Esophagus muscularis mucosa (tissue), 4 donors: ENCODE data around the gene PHIP. TPM values are rescaled to one million over a fixed set of nuclear protein-coding genes. Genes with fewer than 3 reads are reported as not detected.

Source experiments
- DNase-seq: peaks from one replicate; pipeline ENCODE4 v3.0.0-alpha.2; 2017; ENCODE audit errors: extremely low spot score
- H3K27ac ChIP-seq, 4 donors: fragments of 200-600 bp; sonication (generic); replicated peaks in 1 of 4; 1 replicate in 3 of 4; 2 replicates in 1 of 4; pipeline ENCODE4 v1.5.1; 2016 to 2019; ENCODE audit warnings: mild to moderate bottlenecking in 1 of 4
- H3K27me3 ChIP-seq, 4 donors: fragments of 200-600 bp; sonication (generic); one replicate each; pipeline versions ENCODE4 v1.5.1 to v1.6.0; 2016 to 2019
- H3K36me3 ChIP-seq, 4 donors: fragments of 200-600 bp; sonication (generic); one replicate each; pipeline ENCODE4 v1.5.1; 2016 to 2019
- H3K4me1 ChIP-seq, 4 donors: fragments of 200-600 bp; sonication (generic); one replicate each; pipeline ENCODE4 v1.5.1; 2016 to 2019
- H3K4me3 ChIP-seq, 4 donors: fragments of 200-600 bp; sonication (generic); 1 replicate in 2 of 4; 2 replicates in 2 of 4; pipeline ENCODE4 v1.5.1; 2016 to 2019; ENCODE audit warnings: mild to moderate bottlenecking in 4 of 4, moderate library complexity in 1 of 4
- H3K9me3 ChIP-seq, 4 donors: fragments of 200-600 bp; sonication (generic); 1 replicate in 3 of 4; 2 replicates in 1 of 4; pipeline ENCODE4 v1.5.1; 2016 to 2019
- EP300 ChIP-seq: sonication (generic); formaldehyde crosslinking; IDR thresholded peaks from one replicate; pipeline ENCODE4 v1.6.1; 2017; ENCODE audit warnings: antibody characterized with exemption
- POLR2A ChIP-seq: fragments of 450-650 bp; IDR thresholded peaks from one replicate; pipeline ENCODE4 v1.6.1; 2017; ENCODE audit warnings: antibody characterized with exemption, moderate library complexity, mild to moderate bottlenecking, low read depth
- POLR2AphosphoS5 ChIP-seq, 2 donors: sonication (generic); formaldehyde crosslinking; IDR thresholded peaks; one replicate each; pipeline ENCODE4 v1.6.1; 2017; ENCODE audit warnings: antibody characterized with exemption in 2 of 2
- WGBS: methylation state at CpG from one replicate; pipeline ENCODE4 v1.1.5; 2018; 5-methylcytosine and 5-hydroxymethylcytosine counted together
- intact Hi-C: fragments of 100-400 bp; cut with DNase I; formaldehyde crosslinking; loops from one replicate; pipeline ENCODE4 v1.15.1; 2023
- total RNA-seq, 4 donors: library from RNA; depleted of rRNA; stranded (reverse); fragments of >200 nt; gene quantifications; one replicate each; pipeline versions ENCODE4 v1.1.0 to v1.2.1, GENCODE V29; 2016
- TF ChIP-seq, protein P1 (sequence below), 3 experiments: fragments of 200-600 bp in 2 of 3; fragments of 450-650 bp in 1 of 3; sonication (generic) in 2 of 3; IDR thresholded peaks; one replicate each; pipeline ENCODE4 v1.5.1; 2017 to 2019; ENCODE audit warnings: antibody characterized with exemption in 3 of 3, mild to moderate bottlenecking in 2 of 3, moderate library complexity in 1 of 3

Gene PHIP
- total RNA-seq, 4 donors from 2014 or later, result 20.1 to 32.4 (median 25.5) TPM

DNA sequence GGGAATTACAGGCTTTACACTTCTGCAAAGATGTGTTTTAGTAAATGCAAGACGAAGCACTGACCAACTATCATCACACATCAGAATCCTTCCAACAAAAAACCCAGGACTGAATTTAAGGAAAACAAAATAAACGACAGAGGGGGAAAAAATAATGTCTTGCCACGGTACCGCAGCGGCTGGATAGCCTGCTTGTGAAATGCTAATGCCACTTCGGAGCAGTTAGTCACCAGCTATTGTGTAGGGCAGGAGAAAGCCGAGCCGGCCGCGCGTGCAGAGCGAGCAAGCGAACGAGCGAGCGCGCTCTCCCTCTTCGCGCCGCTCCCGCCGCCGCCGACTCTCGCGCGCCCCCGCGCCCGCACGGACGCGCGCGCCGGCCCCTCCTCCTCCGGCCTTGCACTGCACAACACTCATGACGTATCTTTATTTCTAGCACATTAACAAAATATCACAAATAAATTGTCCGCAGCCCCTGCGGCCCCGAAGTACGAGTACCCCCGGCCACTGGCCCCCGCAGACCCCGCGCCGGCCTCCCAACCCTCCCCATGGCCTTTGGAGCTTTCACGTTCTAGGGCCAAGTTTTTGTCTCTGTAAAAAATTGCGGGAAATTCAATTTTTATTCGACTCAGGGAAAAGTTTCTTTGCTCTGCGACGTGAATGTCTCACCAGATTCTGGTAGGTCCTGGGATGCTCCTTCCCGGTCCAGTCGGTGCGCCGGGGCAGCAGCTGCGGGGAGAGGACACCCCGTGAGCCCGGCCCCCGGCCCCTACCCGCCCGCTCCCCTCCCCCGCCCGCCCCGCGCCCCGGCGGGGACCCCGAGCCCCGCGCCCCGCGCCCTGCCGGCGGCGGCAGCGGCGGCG, 1.0 kb downstream of the PHIP start:
- H3K9me3 ChIP-seq, result no peaks in the 10 kb centered on the region
- WGBS, result under 1% methylated on average over 46 of the region's 79 CpGs
- peak; percentile 97 for DNase-seq
- peak overlapping the region; percentile 95 to 100 (median 98) for H3K27ac ChIP-seq
- H3K27me3 ChIP-seq, result no peaks in the 10 kb centered on the region
- H3K4me1 ChIP-seq, result peaks cover 31 to 56% (median 50%) of the 10 kb centered on the region in 4 donors
- TF ChIP-seq EP300, result no peak
- no peak for TF ChIP-seq POLR2A
- TF ChIP-seq POLR2AphosphoS5 (IDR thresholded peaks at IDR 0.05), result peak; percentile 77 to 80
- TF ChIP-seq, protein P1, sequence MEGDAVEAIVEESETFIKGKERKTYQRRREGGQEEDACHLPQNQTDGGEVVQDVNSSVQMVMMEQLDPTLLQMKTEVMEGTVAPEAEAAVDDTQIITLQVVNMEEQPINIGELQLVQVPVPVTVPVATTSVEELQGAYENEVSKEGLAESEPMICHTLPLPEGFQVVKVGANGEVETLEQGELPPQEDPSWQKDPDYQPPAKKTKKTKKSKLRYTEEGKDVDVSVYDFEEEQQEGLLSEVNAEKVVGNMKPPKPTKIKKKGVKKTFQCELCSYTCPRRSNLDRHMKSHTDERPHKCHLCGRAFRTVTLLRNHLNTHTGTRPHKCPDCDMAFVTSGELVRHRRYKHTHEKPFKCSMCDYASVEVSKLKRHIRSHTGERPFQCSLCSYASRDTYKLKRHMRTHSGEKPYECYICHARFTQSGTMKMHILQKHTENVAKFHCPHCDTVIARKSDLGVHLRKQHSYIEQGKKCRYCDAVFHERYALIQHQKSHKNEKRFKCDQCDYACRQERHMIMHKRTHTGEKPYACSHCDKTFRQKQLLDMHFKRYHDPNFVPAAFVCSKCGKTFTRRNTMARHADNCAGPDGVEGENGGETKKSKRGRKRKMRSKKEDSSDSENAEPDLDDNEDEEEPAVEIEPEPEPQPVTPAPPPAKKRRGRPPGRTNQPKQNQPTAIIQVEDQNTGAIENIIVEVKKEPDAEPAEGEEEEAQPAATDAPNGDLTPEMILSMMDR (IDR thresholded peaks at IDR 0.05), result peak in 1 of 3 experiments; percentile 12
- intact Hi-C loops, result loop anchor here (5.0 kb wide), 1 partner anchor 460 kb away; the partner anchor contains the start of gene LCA5
- peak overlapping the region; percentile 84 to 98 (median 94) for H3K4me3 ChIP-seq
- no peaks in the 10 kb centered on the region for H3K36me3 ChIP-seq

DNA sequence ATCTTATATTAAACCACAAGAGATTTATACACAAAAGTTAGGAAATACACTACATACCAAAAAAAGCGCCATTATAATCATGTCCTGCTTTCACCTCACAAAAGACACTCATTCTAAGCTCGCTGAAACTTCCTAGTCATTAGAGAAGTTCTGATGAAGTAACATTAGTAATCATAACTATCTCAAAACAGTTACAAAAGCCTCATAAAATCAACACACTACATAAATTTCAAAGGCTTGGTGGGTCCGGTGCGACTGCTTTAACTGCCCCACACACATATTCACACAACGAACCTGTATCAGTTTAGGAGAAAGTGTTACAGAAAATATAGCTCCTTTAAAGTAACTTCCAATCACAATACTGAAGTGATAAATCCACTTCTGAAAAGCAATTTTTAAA, 1.9 kb downstream of the PHIP start:
- no peak for TF ChIP-seq POLR2A
- TF ChIP-seq, protein P1 (IDR thresholded peaks at IDR 0.05), result no peak
- no peak for TF ChIP-seq POLR2AphosphoS5 (IDR thresholded peaks at IDR 0.05)
- TF ChIP-seq EP300, result no peak
- Histone ChIP-seq H3K36me3 (no peaks in the 10 kb centered on the region), H3K27me3 (no peaks in the 10 kb centered on the region), H3K4me1 (peaks cover 31 to 59% (median 57%) of the 10 kb centered on the region in 4 donors), H3K4me3 (peak overlapping the region; percentile 84 to 98 (median 94)), H3K9me3 (no peaks in the 10 kb centered on the region), H3K27ac (peak overlapping the region; percentile 95 to 100 (median 98))
- WGBS, result 10% methylated on average over 5 of the region's 5 CpGs
- intact Hi-C loops, result loop anchor here (5.0 kb wide), 1 partner anchor 461 kb away; the partner anchor contains the start of gene LCA5
- DNase-seq, result no peak

DNA sequence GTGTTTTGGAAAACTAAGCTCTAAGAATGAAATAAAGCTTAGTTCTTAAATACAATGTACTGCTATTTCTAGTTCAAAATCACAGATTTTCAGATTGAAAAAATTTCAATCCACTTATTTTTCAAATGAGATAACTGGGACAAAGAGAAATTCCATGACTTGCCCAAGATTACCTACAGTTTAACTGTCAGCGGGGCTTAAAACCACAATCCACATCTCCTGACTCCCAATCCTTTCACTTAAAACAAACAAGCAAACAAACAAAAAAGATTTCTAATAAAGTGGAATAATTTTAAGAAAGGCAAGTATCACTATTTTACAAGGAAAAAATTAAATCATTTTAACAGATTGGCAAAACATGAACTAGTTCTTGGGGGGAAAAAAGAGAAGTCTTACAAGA, 4.2 kb downstream of the PHIP start:
- H3K9me3 ChIP-seq, result no peaks in the 10 kb centered on the region
- no peaks in the 10 kb centered on the region for H3K36me3 ChIP-seq
- WGBS, result 79% methylated on average over 1 of the region's 1 CpG
- DNase-seq, result no peak
- H3K4me1 ChIP-seq, result peaks cover 27 to 66% (median 63%) of the 10 kb centered on the region in 4 donors
- peak overlapping the region in 3 of 4 donors; percentile 8 to 100 (median 31) for H3K27ac ChIP-seq
- H3K4me3 ChIP-seq, result peak overlapping the region in 1 of 4 donors; percentile 4
- intact Hi-C loops, result no loop called here
- TF ChIP-seq, protein P1 (IDR thresholded peaks at IDR 0.05), result no peak
- TF ChIP-seq POLR2A (no peak), POLR2AphosphoS5 (IDR thresholded peaks at IDR 0.05) (no peak), EP300 (no peak)
- no peaks in the 10 kb centered on the region for H3K27me3 ChIP-seq

DNA sequence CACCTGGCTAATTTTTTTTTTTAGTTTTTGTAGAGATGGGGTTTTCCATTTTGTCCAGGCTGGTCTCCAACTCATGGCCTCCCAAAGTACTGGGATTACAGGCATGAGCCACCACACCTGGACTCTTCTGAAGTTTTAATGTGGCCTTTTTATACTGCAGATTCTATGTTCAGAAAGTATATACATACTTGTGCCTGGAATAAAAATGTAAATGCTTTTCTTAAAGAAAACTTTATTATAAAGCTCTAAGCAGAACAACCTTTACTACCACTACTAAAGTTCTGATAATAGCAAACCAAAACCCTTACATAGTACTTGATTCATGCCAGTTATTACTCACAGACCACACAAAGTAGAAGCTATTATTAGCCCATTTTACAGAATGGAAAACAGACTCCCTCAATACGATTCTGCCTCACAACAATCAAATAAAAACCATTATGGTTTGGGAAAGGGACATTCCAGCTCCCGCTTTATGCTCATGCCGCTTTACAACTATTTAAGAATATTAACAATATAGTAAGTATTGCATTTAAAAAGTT, 5.3 kb downstream of the PHIP start:
- intact Hi-C loops, result no loop called here
- Histone ChIP-seq H3K4me1 (peaks cover 27 to 77% (median 71%) of the 10 kb centered on the region in 4 donors), H3K36me3 (no peaks in the 10 kb centered on the region), H3K9me3 (no peaks in the 10 kb centered on the region), H3K27me3 (no peaks in the 10 kb centered on the region), H3K4me3 (no peak overlapping the region), H3K27ac (no peak overlapping the region)
- no peak for DNase-seq
- TF ChIP-seq, protein P1 (IDR thresholded peaks at IDR 0.05), result no peak
- TF ChIP-seq POLR2AphosphoS5 (IDR thresholded peaks at IDR 0.05) (no peak), POLR2A (no peak), EP300 (no peak)
- 95% methylated on average over 3 of the region's 3 CpGs for WGBS
